ENCODE data around the gene EPS15.

DNA sequence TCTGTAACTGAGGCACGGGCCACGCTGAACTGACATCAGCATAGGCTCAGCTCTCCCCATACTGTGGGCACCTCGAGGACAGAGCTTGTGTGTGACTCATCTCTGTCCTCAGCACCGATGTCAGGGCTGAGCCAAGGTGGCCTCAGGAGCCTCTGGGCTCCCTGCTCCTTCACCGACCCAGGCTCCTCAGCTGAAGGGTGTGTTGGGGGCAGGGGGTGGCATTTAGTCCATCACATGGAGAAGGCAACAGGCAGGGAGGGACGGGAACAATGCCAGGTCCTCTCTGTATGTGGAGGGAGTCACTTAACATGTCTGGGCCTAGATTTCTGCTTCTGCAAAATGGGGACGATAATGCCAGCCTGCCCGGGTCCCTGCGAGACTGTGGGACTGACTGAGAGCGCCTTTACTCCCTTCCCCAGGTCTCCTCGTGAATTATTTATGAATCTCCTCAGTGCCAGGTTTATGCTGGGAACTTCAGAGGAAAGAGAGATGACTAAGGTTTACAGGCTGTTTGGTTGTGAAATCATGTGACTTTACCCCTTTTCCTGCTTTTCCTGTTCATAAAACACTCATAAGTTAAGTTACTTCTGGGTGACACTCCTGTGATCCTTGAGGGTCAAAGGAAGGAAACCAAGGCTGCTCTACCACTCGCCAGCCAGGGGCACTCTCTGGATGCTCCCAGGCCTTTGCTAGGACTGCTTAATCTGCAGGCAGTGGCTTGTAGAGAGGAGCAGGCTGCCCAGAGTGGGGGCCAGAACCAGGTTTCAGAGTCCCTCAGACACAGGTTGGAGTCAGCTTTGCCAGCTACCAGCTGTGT, 204.9 kb downstream of the EPS15 start:
- TF ChIP-seq POLR2AphosphoS5 (IDR thresholded peaks at IDR 0.05; ENCODE audit: control insufficient read depth, insufficient read depth, low read depth, low read length) (no peak), YY1 (IDR thresholded peaks at IDR 0.05; ENCODE audit: borderline replicate concordance in 1 of 3, control insufficient read depth in 1 of 3, extremely low read depth in 1 of 3, insufficient read depth in 3 of 3, insufficient read length in 1 of 3, insufficient replicate concordance in 2 of 3, low read depth in 1 of 3, low read length in 2 of 3) (no peak), GTF2F1 (IDR thresholded peaks at IDR 0.05; ENCODE audit: low read depth, low read length) (no peak), RBFOX2 (IDR thresholded peaks at IDR 0.05; ENCODE audit: low read depth, low read length) (no peak), NFIC (IDR thresholded peaks at IDR 0.05) (no peak), RAD21 (CRISPR knock-in tag; conservative IDR thresholded peaks at IDR 0.05 in 1 of 2, IDR thresholded peaks at IDR 0.05 in 1 of 2) (no peak), PML (IDR thresholded peaks at IDR 0.05; ENCODE audit: low read length) (no peak), TOE1 (IDR thresholded peaks at IDR 0.05; ENCODE audit: borderline replicate concordance) (peak; percentile 33; the same call in 1 of the 2 replicates), TOE1 (CRISPR knock-in tag; IDR thresholded peaks at IDR 0.05; ENCODE audit: borderline replicate concordance, low read depth) (no peak), BMI1 (IDR thresholded peaks at IDR 0.05; ENCODE audit: low read length) (no peak)
- TF ChIP-seq, protein P1, sequence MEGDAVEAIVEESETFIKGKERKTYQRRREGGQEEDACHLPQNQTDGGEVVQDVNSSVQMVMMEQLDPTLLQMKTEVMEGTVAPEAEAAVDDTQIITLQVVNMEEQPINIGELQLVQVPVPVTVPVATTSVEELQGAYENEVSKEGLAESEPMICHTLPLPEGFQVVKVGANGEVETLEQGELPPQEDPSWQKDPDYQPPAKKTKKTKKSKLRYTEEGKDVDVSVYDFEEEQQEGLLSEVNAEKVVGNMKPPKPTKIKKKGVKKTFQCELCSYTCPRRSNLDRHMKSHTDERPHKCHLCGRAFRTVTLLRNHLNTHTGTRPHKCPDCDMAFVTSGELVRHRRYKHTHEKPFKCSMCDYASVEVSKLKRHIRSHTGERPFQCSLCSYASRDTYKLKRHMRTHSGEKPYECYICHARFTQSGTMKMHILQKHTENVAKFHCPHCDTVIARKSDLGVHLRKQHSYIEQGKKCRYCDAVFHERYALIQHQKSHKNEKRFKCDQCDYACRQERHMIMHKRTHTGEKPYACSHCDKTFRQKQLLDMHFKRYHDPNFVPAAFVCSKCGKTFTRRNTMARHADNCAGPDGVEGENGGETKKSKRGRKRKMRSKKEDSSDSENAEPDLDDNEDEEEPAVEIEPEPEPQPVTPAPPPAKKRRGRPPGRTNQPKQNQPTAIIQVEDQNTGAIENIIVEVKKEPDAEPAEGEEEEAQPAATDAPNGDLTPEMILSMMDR (IDR thresholded peaks at IDR 0.05 in 2 of 3, conservative IDR thresholded peaks at IDR 0.05 in 1 of 3; ENCODE audit: insufficient read depth in 2 of 3, low read depth in 1 of 3, low read length in 3 of 3): no peak
- TF ChIP-seq, protein P2, sequence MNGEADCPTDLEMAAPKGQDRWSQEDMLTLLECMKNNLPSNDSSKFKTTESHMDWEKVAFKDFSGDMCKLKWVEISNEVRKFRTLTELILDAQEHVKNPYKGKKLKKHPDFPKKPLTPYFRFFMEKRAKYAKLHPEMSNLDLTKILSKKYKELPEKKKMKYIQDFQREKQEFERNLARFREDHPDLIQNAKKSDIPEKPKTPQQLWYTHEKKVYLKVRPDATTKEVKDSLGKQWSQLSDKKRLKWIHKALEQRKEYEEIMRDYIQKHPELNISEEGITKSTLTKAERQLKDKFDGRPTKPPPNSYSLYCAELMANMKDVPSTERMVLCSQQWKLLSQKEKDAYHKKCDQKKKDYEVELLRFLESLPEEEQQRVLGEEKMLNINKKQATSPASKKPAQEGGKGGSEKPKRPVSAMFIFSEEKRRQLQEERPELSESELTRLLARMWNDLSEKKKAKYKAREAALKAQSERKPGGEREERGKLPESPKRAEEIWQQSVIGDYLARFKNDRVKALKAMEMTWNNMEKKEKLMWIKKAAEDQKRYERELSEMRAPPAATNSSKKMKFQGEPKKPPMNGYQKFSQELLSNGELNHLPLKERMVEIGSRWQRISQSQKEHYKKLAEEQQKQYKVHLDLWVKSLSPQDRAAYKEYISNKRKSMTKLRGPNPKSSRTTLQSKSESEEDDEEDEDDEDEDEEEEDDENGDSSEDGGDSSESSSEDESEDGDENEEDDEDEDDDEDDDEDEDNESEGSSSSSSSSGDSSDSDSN (IDR thresholded peaks at IDR 0.05; ENCODE audit: borderline replicate concordance in 1 of 2, low read depth in 2 of 2, low read length in 2 of 2): no peak
- TF ChIP-seq, protein P3, sequence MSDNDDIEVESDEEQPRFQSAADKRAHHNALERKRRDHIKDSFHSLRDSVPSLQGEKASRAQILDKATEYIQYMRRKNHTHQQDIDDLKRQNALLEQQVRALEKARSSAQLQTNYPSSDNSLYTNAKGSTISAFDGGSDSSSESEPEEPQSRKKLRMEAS (CRISPR knock-in tag; IDR thresholded peaks at IDR 0.05): peak; percentile 32; the same call in 1 of the 2 replicates
- TF ChIP-seq, protein P4, sequence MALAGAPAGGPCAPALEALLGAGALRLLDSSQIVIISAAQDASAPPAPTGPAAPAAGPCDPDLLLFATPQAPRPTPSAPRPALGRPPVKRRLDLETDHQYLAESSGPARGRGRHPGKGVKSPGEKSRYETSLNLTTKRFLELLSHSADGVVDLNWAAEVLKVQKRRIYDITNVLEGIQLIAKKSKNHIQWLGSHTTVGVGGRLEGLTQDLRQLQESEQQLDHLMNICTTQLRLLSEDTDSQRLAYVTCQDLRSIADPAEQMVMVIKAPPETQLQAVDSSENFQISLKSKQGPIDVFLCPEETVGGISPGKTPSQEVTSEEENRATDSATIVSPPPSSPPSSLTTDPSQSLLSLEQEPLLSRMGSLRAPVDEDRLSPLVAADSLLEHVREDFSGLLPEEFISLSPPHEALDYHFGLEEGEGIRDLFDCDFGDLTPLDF (CRISPR knock-in tag; IDR thresholded peaks at IDR 0.05): no peak
- TF ChIP-seq, protein P5, sequence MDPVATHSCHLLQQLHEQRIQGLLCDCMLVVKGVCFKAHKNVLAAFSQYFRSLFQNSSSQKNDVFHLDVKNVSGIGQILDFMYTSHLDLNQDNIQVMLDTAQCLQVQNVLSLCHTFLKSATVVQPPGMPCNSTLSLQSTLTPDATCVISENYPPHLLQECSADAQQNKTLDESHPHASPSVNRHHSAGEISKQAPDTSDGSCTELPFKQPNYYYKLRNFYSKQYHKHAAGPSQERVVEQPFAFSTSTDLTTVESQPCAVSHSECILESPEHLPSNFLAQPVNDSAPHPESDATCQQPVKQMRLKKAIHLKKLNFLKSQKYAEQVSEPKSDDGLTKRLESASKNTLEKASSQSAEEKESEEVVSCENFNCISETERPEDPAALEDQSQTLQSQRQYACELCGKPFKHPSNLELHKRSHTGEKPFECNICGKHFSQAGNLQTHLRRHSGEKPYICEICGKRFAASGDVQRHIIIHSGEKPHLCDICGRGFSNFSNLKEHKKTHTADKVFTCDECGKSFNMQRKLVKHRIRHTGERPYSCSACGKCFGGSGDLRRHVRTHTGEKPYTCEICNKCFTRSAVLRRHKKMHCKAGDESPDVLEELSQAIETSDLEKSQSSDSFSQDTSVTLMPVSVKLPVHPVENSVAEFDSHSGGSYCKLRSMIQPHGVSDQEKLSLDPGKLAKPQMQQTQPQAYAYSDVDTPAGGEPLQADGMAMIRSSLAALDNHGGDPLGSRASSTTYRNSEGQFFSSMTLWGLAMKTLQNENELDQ (CRISPR knock-in tag; IDR thresholded peaks at IDR 0.05; ENCODE audit: borderline replicate concordance): no peak

Data from K562 (cell line).